D341Med (cell line): ENCODE results near the gene ENGASE.
"Not testable (repeated sequence)": the region's sequence is repeated elsewhere in the genome, so short reads cannot be mapped to it uniquely, and the experiment has no call there.

Experiments
- DNase-seq: peaks from one replicate; pipeline ENCODE4 v3.0.0; 2012; ENCODE audit warnings: low spot score

ENGASE gene

GRCh38 chr17:79053251-79053925 is 21.2 kb upstream of the ENGASE start:
- DNase-seq, result no peak

GRCh38 chr17:79054200-79054960 is 20.2 kb upstream of the ENGASE start:
- DNase-seq, result no peak

DNA sequence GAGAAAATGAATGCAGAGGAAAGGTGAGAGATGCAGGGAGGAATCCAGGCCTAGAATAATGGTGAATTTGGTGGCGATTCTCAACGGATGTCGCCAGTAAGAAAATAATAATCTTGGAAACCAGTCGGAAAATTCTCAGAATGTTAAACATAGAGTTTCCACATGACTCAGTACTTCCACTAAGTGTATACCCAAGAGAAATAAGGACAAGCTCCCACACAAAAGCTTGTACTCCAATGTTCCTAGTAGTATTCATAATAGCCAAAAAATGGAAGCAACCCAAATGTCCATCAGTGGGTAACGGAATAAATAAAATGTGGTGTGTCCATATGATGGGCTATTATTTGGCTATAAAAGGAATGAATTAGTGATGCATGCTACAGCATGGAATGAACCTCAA is 19.4 kb upstream of the ENGASE start:
- no peak for DNase-seq

- no peak for DNase-seq
These were observed 16.8 kb upstream of the ENGASE start for GRCh38 chr17:79057737-79058385.

- DNase-seq, result no peak
These were observed 11.9 kb upstream of the ENGASE start for GRCh38 chr17:79062691-79063090.

- peak; percentile 56 for DNase-seq
These were observed 10.6 kb upstream of the ENGASE start for GRCh38 chr17:79064026-79064425.

GRCh38 chr17:79065105-79065670 is 9.4 kb upstream of the ENGASE start:
- peak; percentile 72 for DNase-seq

- no peak for DNase-seq
These were observed 7.7 kb upstream of the ENGASE start for GRCh38 chr17:79066963-79067362.

GRCh38 chr17:79070266-79070880 is 4.3 kb upstream of the ENGASE start:
- DNase-seq, result no peak

DNA sequence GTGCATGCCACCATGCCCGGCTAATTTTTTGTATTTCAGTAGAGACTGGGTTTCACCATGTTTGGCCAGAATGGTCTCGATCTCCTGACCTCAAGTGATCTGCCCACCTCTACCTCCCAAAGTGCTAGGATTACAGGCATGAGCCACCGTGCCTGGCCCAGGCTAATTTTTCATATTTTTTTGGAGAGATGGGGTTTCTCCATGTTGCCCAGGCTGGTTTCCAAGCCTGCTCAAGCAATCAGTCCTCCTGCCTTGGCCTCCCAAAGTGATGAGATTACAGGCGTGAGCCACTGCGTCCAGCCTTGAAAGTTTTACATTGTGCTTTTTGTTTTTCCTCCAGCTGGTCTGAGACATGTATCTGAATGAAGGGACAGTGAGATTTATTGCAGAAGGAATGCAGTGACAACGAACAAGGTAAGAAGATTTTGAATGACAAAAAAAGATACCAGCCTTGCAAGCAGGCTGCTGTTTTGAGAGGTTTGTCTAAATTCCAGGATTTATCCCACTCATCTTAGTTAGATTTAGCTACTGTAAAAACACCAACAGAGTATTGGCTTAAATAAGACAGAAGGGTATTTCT is 3.4 kb upstream of the ENGASE start:
- no peak for DNase-seq

DNA sequence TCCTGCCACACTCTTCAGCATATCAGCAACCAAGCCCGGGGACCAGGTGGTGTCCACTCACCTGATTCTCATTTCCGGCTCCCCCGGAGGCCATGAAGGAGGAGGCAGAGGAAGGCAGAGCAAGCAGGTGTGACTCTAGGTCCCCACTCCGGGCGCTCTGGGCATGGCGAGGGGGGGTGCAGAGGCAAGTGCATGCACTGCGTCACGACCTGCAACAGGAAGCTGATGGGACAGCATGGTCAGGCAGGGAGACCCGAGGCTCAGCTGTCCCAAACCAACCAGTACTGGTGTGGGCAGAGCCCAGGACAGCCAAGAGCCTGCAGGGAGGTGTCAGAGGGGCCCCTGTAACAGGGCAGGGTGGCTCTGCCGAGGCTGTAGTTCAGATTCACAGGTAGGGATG is 2.1 kb upstream of the ENGASE start:
- peak; percentile 24 for DNase-seq

DNA sequence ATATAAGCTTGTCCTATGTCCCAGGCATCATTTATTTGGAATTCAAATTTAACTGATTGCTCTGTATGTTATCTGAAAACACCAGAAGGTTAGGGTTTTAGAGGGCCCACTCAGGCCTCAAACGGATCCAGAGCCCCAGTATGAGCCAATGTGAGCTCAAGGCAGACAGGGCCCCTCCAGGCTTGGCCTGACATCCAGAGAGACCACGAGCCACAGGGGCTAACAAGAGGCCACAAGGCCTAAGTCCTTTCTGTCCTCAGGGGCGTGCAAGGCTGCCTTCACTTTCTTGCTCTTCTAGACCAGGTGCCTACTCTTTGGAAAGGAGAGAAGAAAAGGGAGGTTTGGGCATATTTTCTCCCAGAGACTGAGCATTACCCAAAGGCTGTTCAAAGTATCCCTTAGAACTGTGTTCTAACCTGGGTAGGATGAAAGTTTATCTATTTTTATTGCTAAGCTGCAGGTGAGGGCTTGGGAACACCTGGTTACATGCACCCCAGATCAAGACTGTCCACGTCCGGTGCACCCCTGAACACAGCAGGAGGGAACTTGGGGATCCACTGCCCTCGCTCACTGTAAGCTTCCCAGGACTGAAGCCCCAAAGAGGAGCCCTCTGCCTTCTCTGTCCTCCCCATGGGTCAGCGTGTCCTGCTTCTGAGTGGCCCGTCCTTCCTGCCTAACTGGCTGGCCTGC is 1.5 kb upstream of the ENGASE start:
- peak; percentile 25 for DNase-seq

GRCh38 chr17:79073706-79074088 is 927 bp upstream of the ENGASE start:
- DNase-seq, result peak; percentile 33

- not testable (repeated sequence) for DNase-seq
These were observed 439 bp upstream of the ENGASE start for GRCh38 chr17:79074121-79074648.

- no peak for DNase-seq
These were observed 774 bp downstream of the ENGASE start for GRCh38 chr17:79075446-79075750.

DNA sequence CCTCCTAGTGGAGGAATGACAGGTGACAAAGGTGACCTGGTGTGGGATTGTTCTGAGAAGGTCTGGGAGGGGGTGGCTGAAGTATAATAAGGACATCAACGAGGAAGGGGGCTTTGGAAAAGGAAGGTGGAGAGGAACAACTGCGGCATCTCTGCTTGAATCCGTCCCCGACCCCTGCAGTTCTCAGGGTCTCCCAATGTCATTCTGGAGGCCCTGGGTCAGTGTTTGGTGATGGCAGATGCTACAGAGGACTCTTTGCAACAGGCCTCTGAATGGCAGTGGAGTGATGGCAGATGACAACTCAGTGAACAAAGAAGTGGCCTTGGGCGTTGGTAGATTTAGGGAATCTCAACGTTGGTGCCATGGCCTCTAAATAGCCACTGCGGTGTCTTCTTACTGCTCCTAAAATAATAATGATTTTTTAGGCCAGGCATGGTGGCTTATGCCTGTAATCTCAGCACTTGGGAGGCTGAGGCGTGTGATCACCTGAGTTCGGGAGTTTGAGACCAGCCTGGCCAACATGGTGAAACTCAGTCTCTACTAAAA is 1.3 kb downstream of the ENGASE start:
- peak; percentile 31 for DNase-seq

GRCh38 chr17:79077587-79077986 is 3.0 kb downstream of the ENGASE start:
- no peak for DNase-seq

DNA sequence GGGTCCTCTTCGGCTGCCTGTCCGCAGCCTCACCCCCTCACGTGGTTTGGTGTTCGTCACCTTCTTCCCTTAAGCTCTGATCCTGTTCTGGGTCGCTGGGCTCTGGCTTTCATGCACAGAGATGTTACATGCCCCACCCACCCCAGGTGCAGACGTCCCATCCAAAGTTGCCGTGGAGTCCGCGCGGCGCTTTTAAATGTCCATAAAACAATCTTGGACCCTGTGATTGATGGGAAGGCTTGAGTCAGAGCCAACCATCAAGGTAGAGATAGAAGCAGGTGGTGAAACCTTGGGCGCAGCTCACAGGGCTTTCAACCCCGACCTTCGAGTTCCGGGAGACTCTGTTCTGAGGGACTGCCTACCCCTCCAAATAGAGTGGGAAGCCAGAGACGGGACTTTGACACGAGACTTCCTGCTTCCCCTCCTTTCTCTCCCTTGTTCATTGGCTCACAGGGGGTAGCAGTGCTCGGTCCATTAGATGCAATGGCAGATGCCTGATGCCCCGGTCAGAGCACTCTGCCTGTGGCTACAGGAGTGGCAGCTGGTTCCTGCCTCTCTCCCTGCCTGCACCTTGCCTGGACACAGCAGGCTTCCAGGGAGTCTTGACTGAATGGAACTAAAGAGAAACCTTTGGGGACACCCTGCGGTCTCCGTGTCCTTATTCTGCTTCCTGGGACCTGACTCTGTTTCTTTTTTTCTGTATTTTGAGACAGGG is 4.0 kb downstream of the ENGASE start:
- DNase-seq, result no peak

DNA sequence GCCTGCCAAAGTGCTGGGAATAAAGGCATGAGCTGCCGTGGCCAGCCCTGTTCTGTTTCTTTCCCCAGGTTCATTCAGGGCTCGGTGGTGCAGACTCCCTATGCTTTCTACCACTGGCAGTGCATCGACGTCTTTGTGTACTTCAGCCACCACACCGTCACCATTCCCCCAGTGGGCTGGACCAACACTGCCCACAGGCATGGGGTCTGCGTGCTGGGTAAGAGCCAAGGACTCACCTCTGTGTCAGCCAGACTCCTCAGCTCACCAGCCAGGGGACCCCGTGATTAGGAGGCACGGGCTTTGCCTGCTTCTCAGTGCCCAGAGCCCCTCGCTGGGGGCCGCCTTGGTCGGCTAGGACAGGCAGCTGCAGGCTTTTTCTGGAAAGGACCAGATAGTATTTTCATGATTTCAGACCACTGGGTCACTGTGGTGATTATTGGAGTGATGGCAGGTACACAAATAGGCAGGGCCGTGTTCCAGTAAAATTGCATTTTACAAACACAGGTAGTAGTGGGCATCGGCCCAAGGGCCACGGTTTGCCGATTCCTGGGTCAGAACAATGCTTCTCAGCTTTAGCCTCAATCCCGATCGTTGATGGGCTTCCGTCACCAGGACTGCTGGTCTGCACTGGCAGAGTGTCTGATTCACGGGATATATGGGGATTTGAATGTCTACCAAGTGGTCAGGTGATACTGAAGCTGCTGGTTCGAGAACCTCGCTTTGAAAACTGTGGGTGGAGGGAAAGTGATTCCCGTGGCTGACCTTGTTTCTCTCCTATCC is 5.0 kb downstream of the ENGASE start:
- DNase-seq, result no peak

GRCh38 chr17:79080349-79080748 is 5.7 kb downstream of the ENGASE start:
- no peak for DNase-seq
